Measurements from ENCODE around the gene PTBP3.

PTBP3 gene

GRCh38 chr9:112332977-112333638 lies at the start of gene PTBP3:
PTBP3 (minus strand) TSS chr9:112333619; CDS start chr9:112297865, 35,754 bp downstream.
- Histone ChIP-seq H3K4me1 (no peaks in the 10 kb centered on the region), H2AFZ (peak within 1 kb of the TSS; percentile 92), H3K79me2 (no peaks in the 10 kb centered on the region), H3K9ac (peak within 1 kb of the TSS; percentile 91), H3K27me3 (ENCODE audit: control insufficient read depth, insufficient read depth, low read length) (no peaks in the 10 kb centered on the region), H3K9me3 (ENCODE audit: control insufficient read depth, low read length) (no peaks in the 10 kb centered on the region), H3K36me3 (ENCODE audit: control insufficient read depth, insufficient read depth, low read length) (no peaks in the 10 kb centered on the region), H3K4me3 (ENCODE audit: low read depth, low read length) (peak within 1 kb of the TSS; percentile 58), H3K4me2 (ENCODE audit: low read length) (peak within 1 kb of the TSS; percentile 83), H3K27ac (peak within 1 kb of the TSS; percentile 90)
- TF ChIP-seq CTCF (IDR thresholded peaks at IDR 0.05) = no peak

- Histone ChIP-seq H3K27me3 (ENCODE audit: control insufficient read depth, insufficient read depth, low read length) (no peaks in the 10 kb centered on the region), H3K27ac (no peak overlapping the region), H3K9me3 (ENCODE audit: control insufficient read depth, low read length) (no peaks in the 10 kb centered on the region), H3K9ac (no peak overlapping the region), H2AFZ (no peak overlapping the region), H3K4me2 (ENCODE audit: low read length) (no peak overlapping the region), H3K36me3 (ENCODE audit: control insufficient read depth, insufficient read depth, low read length) (no peaks in the 10 kb centered on the region), H3K4me1 (no peaks in the 10 kb centered on the region), H3K79me2 (no peaks in the 10 kb centered on the region), H3K4me3 (ENCODE audit: low read depth, low read length) (no peak overlapping the region)
- no peak for TF ChIP-seq CTCF (IDR thresholded peaks at IDR 0.05)
Observed at GRCh38 chr9:112382501-112383364, 49.3 kb upstream of the PTBP3 start.

GRCh38 chr9:112382066-112382465 lies 48.6 kb upstream of the PTBP3 start:
- H3K27ac ChIP-seq = no peak overlapping the region
- no peaks in the 10 kb centered on the region for H3K27me3 ChIP-seq (ENCODE audit: control insufficient read depth, insufficient read depth, low read length)
- TF ChIP-seq CTCF (IDR thresholded peaks at IDR 0.05) = no peak
- H3K9me3 ChIP-seq (ENCODE audit: control insufficient read depth, low read length) = no peaks in the 10 kb centered on the region
- no peak overlapping the region for H2AFZ ChIP-seq
- H3K4me3 ChIP-seq (ENCODE audit: low read depth, low read length) = no peak overlapping the region
- H3K79me2 ChIP-seq = no peaks in the 10 kb centered on the region
- H3K9ac ChIP-seq = no peak overlapping the region
- no peaks in the 10 kb centered on the region for H3K36me3 ChIP-seq (ENCODE audit: control insufficient read depth, insufficient read depth, low read length)
- no peak overlapping the region for H3K4me2 ChIP-seq (ENCODE audit: low read length)
- H3K4me1 ChIP-seq = no peaks in the 10 kb centered on the region

GRCh38 chr9:112380825-112381221 lies 47.4 kb upstream of the PTBP3 start:
- no peaks in the 10 kb centered on the region for H3K27me3 ChIP-seq (ENCODE audit: control insufficient read depth, insufficient read depth, low read length)
- H3K27ac ChIP-seq = peak overlapping the region; percentile 88
- peak overlapping the region; percentile 95 for H3K4me2 ChIP-seq (ENCODE audit: low read length)
- no peaks in the 10 kb centered on the region for H3K36me3 ChIP-seq (ENCODE audit: control insufficient read depth, insufficient read depth, low read length)
- H3K4me3 ChIP-seq (ENCODE audit: low read depth, low read length) = peak overlapping the region; percentile 91
- no peaks in the 10 kb centered on the region for H3K4me1 ChIP-seq
- peak overlapping the region; percentile 91 for H2AFZ ChIP-seq
- no peaks in the 10 kb centered on the region for H3K9me3 ChIP-seq (ENCODE audit: control insufficient read depth, low read length)
- H3K9ac ChIP-seq = no peak overlapping the region
- no peak for TF ChIP-seq CTCF (IDR thresholded peaks at IDR 0.05)
- no peaks in the 10 kb centered on the region for H3K79me2 ChIP-seq
